Hindlimb muscle (tissue), 1 donor: Measurements from ENCODE around the gene LHPP. TPM values are rescaled to one million over a fixed set of nuclear protein-coding genes. Genes with fewer than 3 reads are reported as not detected.
A peak's percentile ranks its signal among the peaks of the same experiment; 100 is the strongest.

Experiments used
- DNase-seq: peaks from one replicate; pipeline ENCODE4 v3.0.0-alpha.2; 2013
- polyA plus RNA-seq: library from polyadenylated mRNA; unstranded; fragments of 120-200 nt; gene quantifications from one replicate; pipeline ENCODE4 v1.2.1, GENCODE V29; 2013; ENCODE audit not compliant: insufficient read length

The LHPP gene
- polyA plus RNA-seq, 1 donor: 8.1 TPM

GRCh38 chr10:124627866-124628675 is 166.4 kb downstream of the LHPP start:
- DNase-seq: peak; percentile 53

GRCh38 chr10:124628676-124629021 is 167.0 kb downstream of the LHPP start:
- no peak for DNase-seq

- DNase-seq: peak; percentile 66
Measured at GRCh38 chr10:124629415-124629814, 167.8 kb downstream of the LHPP start.

GRCh38 chr10:124629842-124630241 is 168.2 kb downstream of the LHPP start:
- no peak for DNase-seq

- DNase-seq: no peak
Measured at GRCh38 chr10:124630551-124630950, 168.9 kb downstream of the LHPP start.

GRCh38 chr10:124632064-124632531 is 170.5 kb downstream of the LHPP start:
- no peak for DNase-seq

GRCh38 chr10:124632566-124632965 is 170.9 kb downstream of the LHPP start:
- no peak for DNase-seq

GRCh38 chr10:124636271-124636995 is 174.8 kb downstream of the LHPP start:
- DNase-seq: no peak

- DNase-seq: no peak
Measured at GRCh38 chr10:124637091-124637700, 175.6 kb downstream of the LHPP start.

- no peak for DNase-seq
Measured at GRCh38 chr10:124637746-124638145, 176.1 kb downstream of the LHPP start.

- no peak for DNase-seq
Measured at GRCh38 chr10:124639206-124639605, 177.6 kb downstream of the LHPP start.

- no peak for DNase-seq
Measured at GRCh38 chr10:124639646-124640045, 178.0 kb downstream of the LHPP start.

GRCh38 chr10:124640056-124640455 is 178.4 kb downstream of the LHPP start:
- no peak for DNase-seq

GRCh38 chr10:124640538-124641231 is 179.1 kb downstream of the LHPP start:
- no peak for DNase-seq

GRCh38 chr10:124641282-124642087 is 179.9 kb downstream of the LHPP start:
- peak; percentile 35 for DNase-seq

GRCh38 chr10:124642088-124642710 is 180.6 kb downstream of the LHPP start:
- DNase-seq: no peak

GRCh38 chr10:124643330-124644009 is 181.8 kb downstream of the LHPP start:
- no peak for DNase-seq

GRCh38 chr10:124644236-124644635 is 182.6 kb downstream of the LHPP start:
- DNase-seq: no peak

GRCh38 chr10:124644771-124645415 is 183.3 kb downstream of the LHPP start:
- DNase-seq: no peak

GRCh38 chr10:124645467-124646095 is 184.0 kb downstream of the LHPP start:
- DNase-seq: no peak
